ENCODE results near the gene CHKB. TPM values are rescaled to one million over a fixed set of nuclear protein-coding genes. Genes with fewer than 3 reads are reported as not detected.

The CHKB gene
- total and polyA plus RNA-seq, 10 of the 15 experiments (the other 5 are each of a cell fraction or from before 2014, with no cell fraction given), result 10.0 to 93.9 (median 57.0) TPM

DNA sequence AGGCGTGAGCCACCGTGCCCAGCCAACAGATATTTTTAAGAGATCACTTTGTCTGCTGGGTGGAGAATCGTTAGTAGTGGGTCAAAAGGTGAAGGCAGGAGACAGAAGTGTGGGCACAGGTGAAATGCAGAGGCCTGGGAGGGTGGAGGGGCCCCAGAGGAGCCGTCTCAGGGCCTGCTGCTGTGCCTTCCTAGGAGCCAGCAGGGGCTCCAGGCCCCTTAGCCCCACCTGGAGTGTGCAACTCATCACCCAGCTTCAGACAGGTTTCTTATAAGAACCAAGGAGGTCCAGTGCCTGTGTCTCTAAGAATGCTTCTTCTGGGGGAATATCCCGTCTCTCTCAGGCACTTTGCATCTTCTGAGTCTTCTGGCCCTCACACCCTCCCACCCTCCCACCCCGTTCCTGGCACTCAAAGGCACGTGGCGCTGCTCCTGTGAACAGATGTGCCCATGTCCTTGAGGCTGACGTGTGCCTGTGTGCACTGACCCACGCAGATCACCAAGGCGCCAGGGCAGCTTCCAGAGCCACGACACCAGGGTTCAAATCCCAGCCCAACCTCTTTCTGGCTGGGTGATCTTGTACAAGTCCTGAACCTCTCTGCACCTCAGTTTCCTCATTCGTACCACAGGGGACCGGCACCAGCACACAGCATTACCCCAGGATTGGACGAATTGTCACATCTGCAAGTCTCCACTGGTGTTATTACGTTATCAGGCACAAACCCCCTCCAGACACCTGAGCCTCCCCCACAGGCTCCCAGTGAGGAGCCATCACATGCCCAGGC is 41.9 kb upstream of the CHKB start:
- no peak overlapping the region for H2AFZ ChIP-seq (ENCODE audit: control insufficient read depth, low read depth, low read length)
- CTCF ChIA-PET, result no interaction called here
- H3K4me3 ChIP-seq, result no peak overlapping the region
- no peak overlapping the region for H3K27ac ChIP-seq (ENCODE audit: control insufficient read depth, insufficient read depth)
- no peak overlapping the region for H3K4me2 ChIP-seq (ENCODE audit: control insufficient read depth, insufficient read depth)
- no peaks in the 10 kb centered on the region for H4K20me1 ChIP-seq (ENCODE audit: control insufficient read depth, insufficient read depth)
- no peaks in the 10 kb centered on the region; a peak in 2 of 4 replicates for H3K36me3 ChIP-seq (ENCODE audit: control insufficient read depth in 2 of 2, insufficient read depth in 2 of 2, low read length in 1 of 2)
- no peaks in the 10 kb centered on the region for H3K27me3 ChIP-seq (replicated peaks in 1 of 2; ENCODE audit: control insufficient read depth in 2 of 2, insufficient read depth in 2 of 2, low read length in 1 of 2)
- in situ Hi-C loops (cut with MboI) (loop anchor here (5.0 kb wide), 1 partner anchor 97 kb away; the partner anchor contains the start of gene SCO2), intact Hi-C loops (cut with micrococcal nuclease; ENCODE audit: unreplicated experiment) (loop anchor here (5.0 kb wide), 3 partner anchors 68 to 382 kb away; no protein-coding TSS in a partner anchor)
- H3K9ac ChIP-seq (ENCODE audit: control insufficient read depth, insufficient read depth, low read length), result no peak overlapping the region
- peaks cover 33% of the 10 kb centered on the region for H3K4me1 ChIP-seq (ENCODE audit: control insufficient read depth, insufficient read depth, low read length)
- 72% methylated on average over 11 of the region's 16 CpGs for WGBS (ENCODE audit: insufficient coverage, insufficient replicate concordance, low lambda C conversion rate, missing lambda C conversion rate)
- no peaks in the 10 kb centered on the region for H3K9me3 ChIP-seq (replicated peaks; ENCODE audit: control insufficient read depth, insufficient read depth, low read length)
- ATAC-seq, result no peak
- no TSS peak for BruUV-seq (replicated peaks)
- H3K79me2 ChIP-seq (ENCODE audit: control insufficient read depth, insufficient read depth, low read length), result peaks cover 11% of the 10 kb centered on the region
- no peak for TF ChIP-seq MYC (IDR thresholded peaks at IDR 0.05; ENCODE audit: insufficient read depth, insufficient read length, insufficient replicate concordance, low read length, severe bottlenecking)
- TF ChIP-seq ETV6 (conservative IDR thresholded peaks at IDR 0.05 in 1 of 2, IDR thresholded peaks at IDR 0.05 in 1 of 2; ENCODE audit: borderline replicate concordance in 1 of 2, low read depth in 1 of 2), result no peak
- no peak for TF ChIP-seq SIN3A (IDR thresholded peaks at IDR 0.05; ENCODE audit: low read depth, low read length)
- no peak for TF ChIP-seq GATAD2B (conservative IDR thresholded peaks at IDR 0.05; ENCODE audit: low read depth)
- TF ChIP-seq, protein P1, sequence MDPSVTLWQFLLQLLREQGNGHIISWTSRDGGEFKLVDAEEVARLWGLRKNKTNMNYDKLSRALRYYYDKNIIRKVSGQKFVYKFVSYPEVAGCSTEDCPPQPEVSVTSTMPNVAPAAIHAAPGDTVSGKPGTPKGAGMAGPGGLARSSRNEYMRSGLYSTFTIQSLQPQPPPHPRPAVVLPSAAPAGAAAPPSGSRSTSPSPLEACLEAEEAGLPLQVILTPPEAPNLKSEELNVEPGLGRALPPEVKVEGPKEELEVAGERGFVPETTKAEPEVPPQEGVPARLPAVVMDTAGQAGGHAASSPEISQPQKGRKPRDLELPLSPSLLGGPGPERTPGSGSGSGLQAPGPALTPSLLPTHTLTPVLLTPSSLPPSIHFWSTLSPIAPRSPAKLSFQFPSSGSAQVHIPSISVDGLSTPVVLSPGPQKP (IDR thresholded peaks at IDR 0.05; ENCODE audit: low read depth, low read length), result no peak
- no peak for TF ChIP-seq ZNF217 (IDR thresholded peaks at IDR 0.05)
- TF ChIP-seq RUNX3 (IDR thresholded peaks at IDR 0.05; ENCODE audit: low read length), result no peak
- TF ChIP-seq, protein P2, sequence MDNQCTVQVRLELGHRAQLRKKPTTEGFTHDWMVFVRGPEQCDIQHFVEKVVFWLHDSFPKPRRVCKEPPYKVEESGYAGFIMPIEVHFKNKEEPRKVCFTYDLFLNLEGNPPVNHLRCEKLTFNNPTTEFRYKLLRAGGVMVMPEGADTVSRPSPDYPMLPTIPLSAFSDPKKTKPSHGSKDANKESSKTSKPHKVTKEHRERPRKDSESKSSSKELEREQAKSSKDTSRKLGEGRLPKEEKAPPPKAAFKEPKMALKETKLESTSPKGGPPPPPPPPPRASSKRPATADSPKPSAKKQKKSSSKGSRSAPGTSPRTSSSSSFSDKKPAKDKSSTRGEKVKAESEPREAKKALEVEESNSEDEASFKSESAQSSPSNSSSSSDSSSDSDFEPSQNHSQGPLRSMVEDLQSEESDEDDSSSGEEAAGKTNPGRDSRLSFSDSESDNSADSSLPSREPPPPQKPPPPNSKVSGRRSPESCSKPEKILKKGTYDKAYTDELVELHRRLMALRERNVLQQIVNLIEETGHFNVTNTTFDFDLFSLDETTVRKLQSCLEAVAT (IDR thresholded peaks at IDR 0.05), result no peak
- no peak for TF ChIP-seq MEF2B (IDR thresholded peaks at IDR 0.05; ENCODE audit: partially characterized antibody, poor library complexity, severe bottlenecking)
- TF ChIP-seq KAT2A (conservative IDR thresholded peaks at IDR 0.05; ENCODE audit: control insufficient read depth, low read depth, low read length), result no peak
- no peak for TF ChIP-seq ZSCAN29 (IDR thresholded peaks at IDR 0.05)
- TF ChIP-seq, protein P3, sequence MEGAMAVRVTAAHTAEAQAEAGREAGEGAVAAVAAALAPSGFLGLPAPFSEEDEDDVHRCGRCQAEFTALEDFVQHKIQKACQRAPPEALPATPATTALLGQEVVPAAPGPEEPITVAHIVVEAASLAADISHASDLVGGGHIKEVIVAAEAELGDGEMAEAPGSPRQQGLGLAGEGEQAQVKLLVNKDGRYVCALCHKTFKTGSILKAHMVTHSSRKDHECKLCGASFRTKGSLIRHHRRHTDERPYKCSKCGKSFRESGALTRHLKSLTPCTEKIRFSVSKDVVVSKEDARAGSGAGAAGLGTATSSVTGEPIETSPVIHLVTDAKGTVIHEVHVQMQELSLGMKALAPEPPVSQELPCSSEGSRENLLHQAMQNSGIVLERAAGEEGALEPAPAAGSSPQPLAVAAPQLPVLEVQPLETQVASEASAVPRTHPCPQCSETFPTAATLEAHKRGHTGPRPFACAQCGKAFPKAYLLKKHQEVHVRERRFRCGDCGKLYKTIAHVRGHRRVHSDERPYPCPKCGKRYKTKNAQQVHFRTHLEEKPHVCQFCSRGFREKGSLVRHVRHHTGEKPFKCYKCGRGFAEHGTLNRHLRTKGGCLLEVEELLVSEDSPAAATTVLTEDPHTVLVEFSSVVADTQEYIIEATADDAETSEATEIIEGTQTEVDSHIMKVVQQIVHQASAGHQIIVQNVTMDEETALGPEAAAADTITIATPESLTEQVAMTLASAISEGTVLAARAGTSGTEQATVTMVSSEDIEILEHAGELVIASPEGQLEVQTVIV (IDR thresholded peaks at IDR 0.05; ENCODE audit: borderline replicate concordance, partially characterized antibody), result no peak
- TF ChIP-seq NFYB (IDR thresholded peaks at IDR 0.05; ENCODE audit: insufficient read depth, low read depth, low read length), result no peak
- RAD21 ChIA-PET (ENCODE audit: unreplicated experiment), result no interaction called here
- SMC1A ChIA-PET (ENCODE audit: uncharacterized antibody, unreplicated experiment), result no interaction called here
- no peak for DNase-seq (ENCODE audit: low read depth, low spot score)
- no peak for FAIRE-seq
- POLR2A ChIA-PET, result no interaction called here

Measured in GM12878 (cell line).